NT2/D1 (cell line): ENCODE results near the gene CADM2.

Experiments used
- DNase-seq: peaks from one replicate; pipeline ENCODE4 v3.0.0-alpha.2; 2011; ENCODE audit warnings: low read depth, low spot score
- H3K27me3 ChIP-seq: 2 replicates; pipeline ENCODE4 v1.6.0; 2011; ENCODE audit warnings: mild to moderate bottlenecking; ENCODE audit not compliant: insufficient read length, insufficient read depth
- H3K36me3 ChIP-seq: 2 replicates; pipeline ENCODE4 v1.6.1; 2011; ENCODE audit warnings: mild to moderate bottlenecking, low read length, mixed read lengths; ENCODE audit not compliant: insufficient read depth, insufficient read length
- H3K4me1 ChIP-seq: 2 replicates; pipeline ENCODE4 v1.5.1; 2011; ENCODE audit not compliant: insufficient read depth, insufficient read length
- H3K4me3 ChIP-seq: 2 replicates; pipeline ENCODE4 v1.5.1; 2011; ENCODE audit warnings: low read depth; ENCODE audit not compliant: insufficient read length
- H3K9ac ChIP-seq: 2 replicates; pipeline ENCODE4 v1.6.0; 2011; ENCODE audit warnings: low read depth; ENCODE audit not compliant: insufficient read length
- H3K9me3 ChIP-seq: 2 replicates; pipeline ENCODE4 v1.5.1; 2011; ENCODE audit warnings: mild to moderate bottlenecking, low read length; ENCODE audit not compliant: insufficient read depth
- SUZ12 ChIP-seq: IDR thresholded peaks from 2 replicates; pipeline ENCODE4 v1.6.1; 2011; ENCODE audit not compliant: insufficient read length, insufficient read depth; ENCODE audit errors: extremely low read depth
- YY1 ChIP-seq: IDR thresholded peaks from 2 replicates; pipeline ENCODE4 v1.6.1; 2011; ENCODE audit not compliant: insufficient read length, insufficient read depth
- ZNF274 ChIP-seq: IDR thresholded peaks from 2 replicates; pipeline ENCODE4 v1.6.1; 2011; ENCODE audit warnings: mild to moderate bottlenecking, low read depth, low read length

Gene CADM2

GRCh38 chr3:85167576-85167975 lies 208.8 kb downstream of the CADM2 start:
- Histone ChIP-seq H3K4me1 (no peaks in the 10 kb centered on the region), H3K4me3 (no peak overlapping the region), H3K9me3 (no peaks in the 10 kb centered on the region), H3K27me3 (no peaks in the 10 kb centered on the region), H3K9ac (no peak overlapping the region), H3K36me3 (no peaks in the 10 kb centered on the region)
- no peak for TF ChIP-seq ZNF274
- TF ChIP-seq SUZ12 = no peak
- TF ChIP-seq YY1 = no peak
- no peak for DNase-seq

- no peaks in the 10 kb centered on the region for H3K4me1 ChIP-seq
- no peaks in the 10 kb centered on the region for H3K9me3 ChIP-seq
- DNase-seq = no peak
- TF ChIP-seq SUZ12 (no peak), YY1 (no peak), ZNF274 (no peak)
- H3K4me3 ChIP-seq = no peak overlapping the region
- H3K27me3 ChIP-seq = no peaks in the 10 kb centered on the region
- no peaks in the 10 kb centered on the region for H3K36me3 ChIP-seq
- H3K9ac ChIP-seq = no peak overlapping the region
These were observed 211.9 kb downstream of the CADM2 start for GRCh38 chr3:85170646-85171045.

DNA sequence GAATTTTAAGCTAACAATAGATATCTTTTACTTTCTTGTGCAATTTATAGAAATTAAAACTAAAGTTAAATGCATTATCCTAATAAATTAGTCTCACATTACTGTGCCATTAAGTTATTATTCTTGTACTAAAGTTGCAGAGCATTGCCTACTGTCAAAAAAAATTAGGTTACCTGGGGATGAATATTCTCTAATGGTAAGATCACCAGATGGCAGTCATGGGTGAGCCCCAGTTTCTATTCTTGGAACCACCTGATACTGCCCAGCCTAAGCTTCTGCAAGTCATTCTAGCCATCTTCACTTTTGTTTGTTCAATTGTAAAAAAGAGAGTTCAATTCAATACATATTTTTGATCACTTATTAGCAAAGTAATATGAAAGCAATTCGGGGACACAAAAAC lies 213.2 kb downstream of the CADM2 start:
- TF ChIP-seq YY1 = no peak
- no peak for TF ChIP-seq ZNF274
- Histone ChIP-seq H3K9ac (no peak overlapping the region), H3K36me3 (no peaks in the 10 kb centered on the region), H3K9me3 (no peaks in the 10 kb centered on the region), H3K4me3 (no peak overlapping the region), H3K4me1 (no peaks in the 10 kb centered on the region), H3K27me3 (no peaks in the 10 kb centered on the region)
- no peak for DNase-seq

DNA sequence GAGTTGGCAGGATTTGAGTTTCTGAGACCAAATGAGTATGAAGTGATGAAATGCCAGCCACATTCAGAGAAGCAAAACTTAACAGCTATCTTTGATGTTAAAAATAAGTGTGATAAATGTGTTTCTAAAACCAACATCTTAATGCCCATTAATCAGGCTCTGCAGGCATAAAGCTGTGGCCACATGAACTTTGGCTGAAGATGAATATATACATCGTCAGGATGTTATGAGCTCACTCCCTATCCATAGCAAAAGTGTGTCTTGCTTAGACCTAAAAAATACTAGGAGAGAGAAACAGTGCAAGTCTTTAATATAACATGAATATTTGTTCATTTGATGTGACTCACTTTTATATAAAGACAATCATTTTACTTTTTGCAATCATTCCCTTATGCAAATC lies 218.0 kb downstream of the CADM2 start:
- no peak for DNase-seq

GRCh38 chr3:85182975-85183752 lies 224.4 kb downstream of the CADM2 start:
- no peaks in the 10 kb centered on the region for H3K36me3 ChIP-seq
- no peak for TF ChIP-seq YY1
- TF ChIP-seq SUZ12 = no peak
- no peak for TF ChIP-seq ZNF274
- no peaks in the 10 kb centered on the region for H3K9me3 ChIP-seq
- no peaks in the 10 kb centered on the region for H3K4me1 ChIP-seq
- no peak overlapping the region for H3K4me3 ChIP-seq
- no peaks in the 10 kb centered on the region for H3K27me3 ChIP-seq
- no peak for DNase-seq
- no peak overlapping the region for H3K9ac ChIP-seq

More for the DNA sequence above, 218.0 kb downstream of the CADM2 start:
- TF ChIP-seq ZNF274 (no peak), SUZ12 (no peak), YY1 (no peak)
- no peak overlapping the region for H3K9ac ChIP-seq
- no peaks in the 10 kb centered on the region for H3K36me3 ChIP-seq
- no peaks in the 10 kb centered on the region for H3K4me1 ChIP-seq
- no peaks in the 10 kb centered on the region for H3K9me3 ChIP-seq
- no peak overlapping the region for H3K4me3 ChIP-seq
- no peaks in the 10 kb centered on the region for H3K27me3 ChIP-seq

DNA sequence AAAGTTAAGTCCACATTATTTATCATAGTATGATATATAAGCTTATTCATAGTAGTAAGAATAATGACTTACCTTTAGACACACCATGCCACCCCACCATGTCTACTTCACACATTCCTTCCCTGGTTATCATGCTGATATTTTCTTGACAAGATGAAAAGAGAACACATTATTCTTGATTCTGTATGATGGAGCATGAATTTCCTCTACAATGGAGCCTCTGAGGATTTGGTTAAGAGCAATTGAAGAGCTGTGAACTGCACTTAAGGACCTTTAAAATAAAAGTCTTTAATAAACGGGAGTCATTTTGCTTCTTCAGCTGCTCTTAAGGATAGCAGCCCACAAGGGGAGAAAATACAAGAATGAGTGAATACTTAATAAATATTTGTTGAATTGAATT lies 226.7 kb downstream of the CADM2 start:
- Histone ChIP-seq H3K27me3 (no peaks in the 10 kb centered on the region), H3K9me3 (no peaks in the 10 kb centered on the region), H3K4me1 (no peaks in the 10 kb centered on the region), H3K4me3 (no peak overlapping the region), H3K9ac (no peak overlapping the region), H3K36me3 (no peaks in the 10 kb centered on the region)
- DNase-seq = no peak
- TF ChIP-seq ZNF274 (no peak), YY1 (no peak), SUZ12 (no peak)

- no peaks in the 10 kb centered on the region for H3K36me3 ChIP-seq
- H3K27me3 ChIP-seq = no peaks in the 10 kb centered on the region
- no peaks in the 10 kb centered on the region for H3K9me3 ChIP-seq
- no peaks in the 10 kb centered on the region for H3K4me1 ChIP-seq
- TF ChIP-seq ZNF274 (no peak), SUZ12 (no peak), YY1 (no peak)
- H3K9ac ChIP-seq = no peak overlapping the region
- H3K4me3 ChIP-seq = no peak overlapping the region
- DNase-seq = no peak
These were observed 230.9 kb downstream of the CADM2 start for GRCh38 chr3:85189731-85190130.

- H3K9ac ChIP-seq = no peak overlapping the region
- no peaks in the 10 kb centered on the region for H3K9me3 ChIP-seq
- H3K4me1 ChIP-seq = no peaks in the 10 kb centered on the region
- no peaks in the 10 kb centered on the region for H3K36me3 ChIP-seq
- no peak for TF ChIP-seq SUZ12
- no peak overlapping the region for H3K4me3 ChIP-seq
- H3K27me3 ChIP-seq = no peaks in the 10 kb centered on the region
- no peak for DNase-seq
These were observed 234.8 kb downstream of the CADM2 start for GRCh38 chr3:85193565-85193964.
